Measurements from ENCODE around the gene AREG.

DNA sequence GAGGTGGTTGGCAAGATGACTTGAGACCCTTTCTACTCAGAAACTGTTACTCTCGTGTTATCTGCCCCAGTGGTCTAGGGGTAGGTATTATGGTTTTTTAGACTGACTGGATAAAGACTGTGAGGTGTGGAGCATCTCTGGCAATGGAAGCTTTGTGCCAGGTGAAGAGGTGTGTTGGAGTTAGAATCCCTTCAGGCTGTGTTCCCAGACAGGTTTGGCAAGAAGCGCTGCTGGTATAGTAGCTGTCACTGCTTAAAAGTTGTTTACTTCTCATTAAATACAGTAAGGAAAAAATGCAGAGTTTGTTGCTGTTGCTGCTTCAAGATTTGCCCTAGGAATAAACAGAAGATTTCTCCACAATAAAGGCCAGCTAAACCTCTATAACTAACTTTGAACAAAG is 35.3 kb downstream of the AREG start:
- TF ChIP-seq POLR2A (IDR thresholded peaks at IDR 0.05; ENCODE audit: low read length) (no peak), CTCF (IDR thresholded peaks at IDR 0.05) (no peak), CHD2 (IDR thresholded peaks at IDR 0.05; ENCODE audit: low read length, partially characterized antibody) (no peak), SMC3 (IDR thresholded peaks at IDR 0.05) (no peak), RAD21 (conservative IDR thresholded peaks at IDR 0.05 in 1 of 2, IDR thresholded peaks at IDR 0.05 in 1 of 2) (no peak), POLR2AphosphoS2 (conservative IDR thresholded peaks at IDR 0.05; ENCODE audit: low read length) (no peak), MAFK (IDR thresholded peaks at IDR 0.05; ENCODE audit: partially characterized antibody) (no peak), NR3C1 (IDR thresholded peaks at IDR 0.05) (no peak)
- TF ChIP-seq, protein P1, sequence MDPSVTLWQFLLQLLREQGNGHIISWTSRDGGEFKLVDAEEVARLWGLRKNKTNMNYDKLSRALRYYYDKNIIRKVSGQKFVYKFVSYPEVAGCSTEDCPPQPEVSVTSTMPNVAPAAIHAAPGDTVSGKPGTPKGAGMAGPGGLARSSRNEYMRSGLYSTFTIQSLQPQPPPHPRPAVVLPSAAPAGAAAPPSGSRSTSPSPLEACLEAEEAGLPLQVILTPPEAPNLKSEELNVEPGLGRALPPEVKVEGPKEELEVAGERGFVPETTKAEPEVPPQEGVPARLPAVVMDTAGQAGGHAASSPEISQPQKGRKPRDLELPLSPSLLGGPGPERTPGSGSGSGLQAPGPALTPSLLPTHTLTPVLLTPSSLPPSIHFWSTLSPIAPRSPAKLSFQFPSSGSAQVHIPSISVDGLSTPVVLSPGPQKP (IDR thresholded peaks at IDR 0.05; ENCODE audit: low read depth, low read length): no peak

Measured in A549 (cell line).